Endothelial cell of coronary artery (primary cell): ENCODE measurements around the gene COMMD7. TPM values are rescaled to one million over a fixed set of nuclear protein-coding genes. Genes with fewer than 3 reads are reported as not detected.

Source experiments
- total RNA-seq: library from RNA; depleted of rRNA; stranded (reverse); fragments of >200 nt; gene quantifications from 2 replicates; pipeline ENCODE4 v1.2.3, GENCODE V29; 2014

Gene COMMD7
- total RNA-seq: 21.3 and 24.1 TPM in 2 replicates

GRCh38 chr20:32743237-32744112, at the start of gene COMMD7:
Gene COMMD7, minus strand, starts transcription at chr20:32743467. Its CDS starts 76 bp downstream, at chr20:32743391.

GRCh38 chr20:32761831-32762753, 18.8 kb upstream of the COMMD7 start, which contains the start of gene DNMT3B:
Gene DNMT3B, plus strand, starts transcription at chr20:32762385. Its CDS starts 17,939 bp downstream, at chr20:32780324.

Other genes starting within 250 kb of the COMMD7 start
- gene NOL4L, start 158.1 kb downstream of the COMMD7 start, total RNA-seq: 12.5 and 14.8 TPM in 2 replicates
- gene C20orf203, start 69.5 kb downstream of the COMMD7 start, total RNA-seq: not detected in 2 replicates
- gene DNMT3B, start 18.9 kb upstream of the COMMD7 start, total RNA-seq: 2.1 and 2.6 TPM in 2 replicates
- 112 and 120 TPM in 2 replicates for gene MAPRE1, start 76.5 kb upstream of the COMMD7 start, total RNA-seq
- gene EFCAB8, start 115.5 kb upstream of the COMMD7 start, total RNA-seq: 0.19 and 0.27 TPM in 2 replicates